HFFc6 (cell line): ENCODE measurements around the gene MRPL4. TPM values are rescaled to one million over a fixed set of nuclear protein-coding genes. Genes with fewer than 3 reads are reported as not detected.

Experiments
- DNase-seq: peaks from one replicate; pipeline ENCODE4 v3.0.0-alpha.2; 2018
- H3K27ac Mint-ChIP-seq: 2 replicates; pipeline ENCODE4 v1.8.0; 2020; ENCODE audit warnings: mild to moderate bottlenecking, mixed read lengths
- H3K27me3 Mint-ChIP-seq: 2 replicates; pipeline ENCODE4 v1.8.0; 2021; ENCODE audit warnings: mild to moderate bottlenecking, moderate library complexity, mixed read lengths; ENCODE audit not compliant: insufficient read depth
- H3K36me3 Mint-ChIP-seq: 2 replicates; pipeline ENCODE4 v1.8.0; 2021; ENCODE audit warnings: low read depth, mixed read lengths
- H3K4me1 Mint-ChIP-seq: 2 replicates; pipeline ENCODE4 v1.8.0; 2020; ENCODE audit warnings: low read depth, mixed read lengths
- H3K4me3 Mint-ChIP-seq: 2 replicates; pipeline ENCODE4 v1.8.0; 2020; ENCODE audit warnings: mild to moderate bottlenecking, moderate library complexity, mixed read lengths
- H3K9me3 Mint-ChIP-seq: 2 replicates; pipeline ENCODE4 v1.8.0; 2020; ENCODE audit warnings: mild to moderate bottlenecking, mixed read lengths
- CTCF ChIP-seq: fragments of 200-600 bp; sonication (generic); IDR thresholded peaks from 2 replicates; pipeline ENCODE4 v1.5.0; 2021; ENCODE audit warnings: antibody characterized with exemption, mild to moderate bottlenecking
- total RNA-seq, 6 experiments: library from RNA; stranded (reverse); fragmentation: NEBNext Ultra II Directional; extraction: Animal tissue kit (Norgen Biotek cat#: 25700); gene quantifications; 2 replicates in 1 of 6; 3 replicates in 5 of 6; pipeline ENCODE4 v1.2.3, GENCODE V29; 2021

MRPL4 gene
- total RNA-seq, 6 experiments from 2014 or later, result 69.5 to 83.0 (median 72.0) TPM

- peaks cover 35% of the 10 kb centered on the region for H3K4me1 Mint-ChIP-seq
- peak overlapping the region; percentile 96 for H3K27ac Mint-ChIP-seq
- H3K36me3 Mint-ChIP-seq, result peaks cover 16% of the 10 kb centered on the region
- H3K9me3 Mint-ChIP-seq, result no peaks in the 10 kb centered on the region; the same call in 1 of the 2 replicates
- no peak for TF ChIP-seq CTCF
- H3K4me3 Mint-ChIP-seq, result peak overlapping the region; percentile 91
- DNase-seq, result peak; percentile 78
- peaks cover 8% of the 10 kb centered on the region for H3K27me3 Mint-ChIP-seq
Measured at GRCh38 chr19:10289167-10289835, 37.3 kb downstream of the MRPL4 start.

GRCh38 chr19:10289836-10290356 lies 37.9 kb downstream of the MRPL4 start, which contains the start of gene ICAM5:
TSS of gene ICAM5 (plus strand) at chr19:10289952. CDS start at chr19:10290044, 92 bp downstream.
- H3K9me3 Mint-ChIP-seq, result no peaks in the 10 kb centered on the region; the same call in 1 of the 2 replicates
- H3K4me1 Mint-ChIP-seq, result peaks cover 35% of the 10 kb centered on the region
- H3K27me3 Mint-ChIP-seq, result peaks cover 8% of the 10 kb centered on the region
- peak; percentile 49 for DNase-seq
- peaks cover 16% of the 10 kb centered on the region for H3K36me3 Mint-ChIP-seq
- peak within 1 kb of the TSS; percentile 96 for H3K27ac Mint-ChIP-seq
- TF ChIP-seq CTCF, result no peak
- peak within 1 kb of the TSS; percentile 91 for H3K4me3 Mint-ChIP-seq

GRCh38 chr19:10290357-10290875 lies 38.4 kb downstream of the MRPL4 start:
- Mint-ChIP-seq H3K4me3 (peak overlapping the region; percentile 91), H3K27me3 (peaks cover 8% of the 10 kb centered on the region), H3K4me1 (peaks cover 35% of the 10 kb centered on the region), H3K36me3 (peaks cover 11% of the 10 kb centered on the region), H3K27ac (peak overlapping the region; percentile 96), H3K9me3 (no peaks in the 10 kb centered on the region; the same call in 1 of the 2 replicates)
- TF ChIP-seq CTCF, result no peak
- DNase-seq, result peak; percentile 19

GRCh38 chr19:10290876-10291553 lies 39.0 kb downstream of the MRPL4 start:
- DNase-seq, result peak; percentile 52
- Mint-ChIP-seq H3K4me1 (peaks cover 35% of the 10 kb centered on the region), H3K4me3 (peak overlapping the region; percentile 91), H3K27ac (peak overlapping the region; percentile 96; the same call in 1 of the 2 replicates), H3K36me3 (peaks cover 10% of the 10 kb centered on the region), H3K9me3 (no peaks in the 10 kb centered on the region; the same call in 1 of the 2 replicates), H3K27me3 (peaks cover 8% of the 10 kb centered on the region)
- no peak for TF ChIP-seq CTCF

- peaks cover 10% of the 10 kb centered on the region for H3K36me3 Mint-ChIP-seq
- DNase-seq, result no peak
- H3K4me3 Mint-ChIP-seq, result peak overlapping the region; percentile 91
- peak overlapping the region; percentile 52; the same call in 1 of the 2 replicates for H3K27ac Mint-ChIP-seq
- TF ChIP-seq CTCF, result no peak
- H3K4me1 Mint-ChIP-seq, result peaks cover 28% of the 10 kb centered on the region
- H3K27me3 Mint-ChIP-seq, result peaks cover 8% of the 10 kb centered on the region
- no peaks in the 10 kb centered on the region; the same call in 1 of the 2 replicates for H3K9me3 Mint-ChIP-seq
Measured at GRCh38 chr19:10291554-10292205, 39.7 kb downstream of the MRPL4 start.
